ENCODE data around the gene NBEA. TPM values are rescaled to one million over a fixed set of nuclear protein-coding genes. Genes with fewer than 3 reads are reported as not detected.
A peak's percentile ranks its signal among the peaks of the same experiment; 100 is the strongest.

Gene NBEA
- total and polyA plus RNA-seq, 8 donors = 1.6 to 36.0 (median 7.7) TPM

DNA sequence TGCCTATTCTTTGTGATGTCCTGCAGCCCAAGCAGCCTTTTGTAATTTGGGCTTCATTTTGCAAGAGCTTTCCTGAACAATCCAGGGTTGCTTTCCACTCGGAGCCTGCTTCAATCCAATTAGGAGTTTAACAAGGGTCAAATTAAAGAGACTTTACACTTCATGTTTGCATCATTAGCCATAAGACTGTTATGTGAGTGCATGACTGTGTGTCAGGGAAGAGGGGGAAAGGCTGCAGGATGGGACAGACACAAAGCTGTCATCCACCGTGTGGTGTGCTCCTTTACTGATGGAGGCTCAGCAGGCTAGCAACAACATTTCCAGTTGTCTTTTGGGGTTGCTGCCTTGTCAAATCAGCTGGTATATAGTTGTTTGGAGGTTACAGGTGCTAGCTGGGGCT is 558.1 kb downstream of the NBEA start:
- no peaks in the 10 kb centered on the region for H3K36me3 ChIP-seq
- 83 to 93% (median 87%) methylated on average over 1 to 2 of the region's 2 CpGs for WGBS, 5 donors
- no peaks in the 10 kb centered on the region for H3K4me1 ChIP-seq

DNA sequence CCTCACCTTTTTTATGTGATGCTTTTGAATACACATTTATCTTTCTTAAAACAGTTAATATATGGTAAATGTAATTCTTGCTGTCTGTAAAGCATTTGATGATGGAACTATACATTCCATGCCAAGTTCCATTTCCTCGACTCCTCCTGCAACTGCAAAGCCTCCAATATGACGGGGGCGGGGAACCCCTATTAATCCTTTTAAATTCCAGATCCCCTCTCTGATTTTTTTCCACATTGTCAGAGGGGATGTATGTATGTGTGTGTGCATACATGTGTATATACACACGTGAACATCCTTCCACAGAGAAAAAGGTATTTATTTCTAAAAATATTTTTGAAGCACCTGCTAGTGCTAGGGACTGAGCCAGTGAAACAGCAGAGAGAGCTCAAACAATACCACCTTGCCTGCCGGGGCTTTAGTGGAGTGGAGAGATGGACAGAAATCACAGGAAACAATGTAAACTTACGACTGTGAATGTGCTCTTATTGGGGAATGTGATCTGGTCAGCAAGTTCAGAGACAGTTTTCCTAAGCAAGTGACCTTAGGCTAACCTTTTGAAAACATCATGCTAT is 559.7 kb downstream of the NBEA start:
- no peak overlapping the region for H3K27ac ChIP-seq
- H3K4me1 ChIP-seq = no peaks in the 10 kb centered on the region
- no peaks in the 10 kb centered on the region for H3K9me3 ChIP-seq
- no peaks in the 10 kb centered on the region for H3K27me3 ChIP-seq
- H3K36me3 ChIP-seq = no peaks in the 10 kb centered on the region
- no peak for DNase-seq
- TF ChIP-seq POLR2A (IDR thresholded peaks at IDR 0.05) = no peak
- TF ChIP-seq, protein P1, sequence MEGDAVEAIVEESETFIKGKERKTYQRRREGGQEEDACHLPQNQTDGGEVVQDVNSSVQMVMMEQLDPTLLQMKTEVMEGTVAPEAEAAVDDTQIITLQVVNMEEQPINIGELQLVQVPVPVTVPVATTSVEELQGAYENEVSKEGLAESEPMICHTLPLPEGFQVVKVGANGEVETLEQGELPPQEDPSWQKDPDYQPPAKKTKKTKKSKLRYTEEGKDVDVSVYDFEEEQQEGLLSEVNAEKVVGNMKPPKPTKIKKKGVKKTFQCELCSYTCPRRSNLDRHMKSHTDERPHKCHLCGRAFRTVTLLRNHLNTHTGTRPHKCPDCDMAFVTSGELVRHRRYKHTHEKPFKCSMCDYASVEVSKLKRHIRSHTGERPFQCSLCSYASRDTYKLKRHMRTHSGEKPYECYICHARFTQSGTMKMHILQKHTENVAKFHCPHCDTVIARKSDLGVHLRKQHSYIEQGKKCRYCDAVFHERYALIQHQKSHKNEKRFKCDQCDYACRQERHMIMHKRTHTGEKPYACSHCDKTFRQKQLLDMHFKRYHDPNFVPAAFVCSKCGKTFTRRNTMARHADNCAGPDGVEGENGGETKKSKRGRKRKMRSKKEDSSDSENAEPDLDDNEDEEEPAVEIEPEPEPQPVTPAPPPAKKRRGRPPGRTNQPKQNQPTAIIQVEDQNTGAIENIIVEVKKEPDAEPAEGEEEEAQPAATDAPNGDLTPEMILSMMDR (IDR thresholded peaks at IDR 0.05) = no peak
- no peak for TF ChIP-seq POLR2AphosphoS5 (IDR thresholded peaks at IDR 0.05)
- no peak for TF ChIP-seq EP300 (IDR thresholded peaks at IDR 0.05)
- 68 to 80% (median 70%) methylated on average over 6 of the region's 6 CpGs for WGBS, 5 donors
- intact Hi-C loops (cut with DNase I; ENCODE audit: low total_unique reads) = no loop called here
- no peak overlapping the region for H3K4me3 ChIP-seq

More for the DNA sequence above, 558.1 kb downstream of the NBEA start:
- Histone ChIP-seq H3K27ac (no peak overlapping the region), H3K27me3 (no peaks in the 10 kb centered on the region), H3K4me3 (no peak overlapping the region), H3K9me3 (no peaks in the 10 kb centered on the region)
- DNase-seq = no peak
- TF ChIP-seq, protein P1 (IDR thresholded peaks at IDR 0.05) = no peak
- no peak for TF ChIP-seq EP300 (IDR thresholded peaks at IDR 0.05)
- TF ChIP-seq POLR2AphosphoS5 (IDR thresholded peaks at IDR 0.05) = no peak
- TF ChIP-seq POLR2A (IDR thresholded peaks at IDR 0.05) = no peak
- intact Hi-C loops (cut with DNase I; ENCODE audit: low total_unique reads) = no loop called here

DNA sequence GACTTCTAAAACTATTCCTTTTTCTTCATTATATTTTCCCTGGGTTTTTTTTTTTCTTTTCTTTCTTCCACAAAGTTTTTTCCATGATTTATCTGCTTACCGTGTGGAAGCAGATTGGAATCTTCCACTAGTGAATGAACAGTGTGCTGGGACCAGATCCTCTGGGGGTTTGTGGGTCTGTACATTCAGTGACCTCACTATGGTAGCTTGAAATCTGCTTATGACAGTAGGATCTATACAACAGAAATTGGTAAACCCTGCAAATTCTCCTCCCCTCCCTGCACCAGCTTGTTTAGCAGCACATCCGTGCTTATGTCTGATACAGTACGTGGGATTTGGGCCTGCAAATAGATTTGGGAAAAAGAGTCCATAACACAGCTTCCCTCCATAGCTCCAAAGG is 560.4 kb downstream of the NBEA start:
- DNase-seq = no peak
- TF ChIP-seq, protein P1 (IDR thresholded peaks at IDR 0.05) = no peak
- TF ChIP-seq EP300 (IDR thresholded peaks at IDR 0.05) (no peak), POLR2AphosphoS5 (IDR thresholded peaks at IDR 0.05) (no peak), POLR2A (IDR thresholded peaks at IDR 0.05) (no peak)
- Histone ChIP-seq H3K27me3 (no peaks in the 10 kb centered on the region), H3K9me3 (no peaks in the 10 kb centered on the region), H3K27ac (no peak overlapping the region), H3K4me1 (no peaks in the 10 kb centered on the region), H3K4me3 (no peak overlapping the region), H3K36me3 (no peaks in the 10 kb centered on the region)
- intact Hi-C loops (cut with DNase I; ENCODE audit: low total_unique reads) = no loop called here
- WGBS, 5 donors = 49 to 79% (median 58%) methylated on average over 3 of the region's 3 CpGs

DNA sequence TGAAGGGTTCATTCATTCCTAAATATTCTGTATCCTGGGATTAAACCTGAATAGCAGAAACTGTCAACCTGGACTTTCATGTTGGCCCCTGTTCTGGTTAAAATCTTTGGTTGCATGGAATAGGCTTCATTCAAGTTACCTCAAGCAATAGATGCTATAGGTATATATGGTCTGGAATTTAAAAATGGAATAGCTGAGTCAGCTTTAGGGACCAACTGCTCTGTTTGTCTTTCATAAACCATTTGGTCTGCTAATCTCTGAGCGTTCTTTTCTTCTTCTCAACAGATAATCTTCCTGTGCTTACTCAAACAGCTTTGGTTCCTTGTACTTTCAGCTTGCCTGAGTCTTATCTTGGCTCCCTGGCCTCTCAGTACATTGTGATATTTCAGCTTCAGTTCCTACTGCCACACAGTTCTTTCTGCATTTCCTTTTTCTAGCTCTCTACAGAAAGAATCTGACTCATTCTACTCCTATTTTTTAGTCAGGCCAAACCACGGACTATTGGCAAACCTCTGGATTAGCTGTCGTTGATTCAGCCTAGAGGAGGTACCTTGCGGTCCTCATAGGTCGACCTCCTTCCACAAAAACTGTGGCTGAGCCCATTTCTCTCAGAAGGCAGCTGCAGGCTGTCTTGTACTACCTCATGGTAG is 570.3 kb downstream of the NBEA start:
- intact Hi-C loops (cut with DNase I; ENCODE audit: low total_unique reads) = no loop called here
- DNase-seq = peak in 1 of 2 donors; percentile 62
- WGBS, 5 donors = 12 to 33% (median 19%) methylated on average over 5 of the region's 5 CpGs
- Histone ChIP-seq H3K36me3 (no peaks in the 10 kb centered on the region), H3K9me3 (no peaks in the 10 kb centered on the region), H3K27me3 (no peaks in the 10 kb centered on the region), H3K27ac (peak overlapping the region in 3 of 5 donors; percentile 9 to 51 (median 38)), H3K4me1 (peaks cover 0 to 11% (median 5%) of the 10 kb centered on the region in 4 donors), H3K4me3 (no peak overlapping the region)
- TF ChIP-seq POLR2AphosphoS5 (IDR thresholded peaks at IDR 0.05) (peak in 2 of 3 donors; percentile 64 to 79), POLR2A (IDR thresholded peaks at IDR 0.05) (no peak)

DNA sequence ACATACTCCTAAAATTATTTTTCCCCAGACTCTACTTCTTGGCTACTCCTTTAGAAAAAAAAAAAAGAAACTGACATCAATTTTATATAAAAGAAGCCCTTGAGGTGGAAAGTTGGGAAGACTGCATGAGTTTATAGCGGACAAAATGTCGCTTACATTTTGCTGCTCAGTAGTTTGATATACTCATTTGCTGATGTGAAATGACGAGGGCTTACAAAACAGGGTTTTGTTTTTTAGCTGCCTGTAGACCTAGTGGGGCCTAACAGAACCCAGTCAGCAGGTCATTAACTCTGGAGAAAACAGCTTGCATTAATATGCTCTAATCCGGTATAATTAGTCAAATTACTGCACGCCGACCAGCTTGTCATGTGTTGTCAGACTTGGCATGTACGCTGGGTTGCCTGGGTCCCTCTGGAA is 572.0 kb downstream of the NBEA start:
- no peaks in the 10 kb centered on the region for H3K36me3 ChIP-seq
- no peak overlapping the region for H3K4me3 ChIP-seq
- DNase-seq = peak in 1 of 2 donors; percentile 24
- H3K27ac ChIP-seq = no peak overlapping the region
- intact Hi-C loops (cut with DNase I; ENCODE audit: low total_unique reads) = no loop called here
- H3K9me3 ChIP-seq = no peaks in the 10 kb centered on the region
- H3K4me1 ChIP-seq = peaks cover 0 to 11% (median 5%) of the 10 kb centered on the region in 4 donors
- 93 to 95% (median 94%) methylated on average over 7 of the region's 7 CpGs for WGBS, 5 donors
- TF ChIP-seq POLR2A (IDR thresholded peaks at IDR 0.05) (no peak), EP300 (IDR thresholded peaks at IDR 0.05) (no peak), POLR2AphosphoS5 (IDR thresholded peaks at IDR 0.05) (no peak)
- TF ChIP-seq, protein P1 (IDR thresholded peaks at IDR 0.05) = no peak
- H3K27me3 ChIP-seq = no peaks in the 10 kb centered on the region

Measured in stomach (tissue), 9 donors.